GM12891 (cell line): ENCODE measurements around the gene ZNF280A.

Experiments used
- POLR2A ChIP-seq: IDR thresholded peaks from 2 replicates; pipeline ENCODE4 v1.6.1; 2011; ENCODE audit warnings: low read depth, low read length, control low read depth
- TAF1 ChIP-seq: IDR thresholded peaks from 2 replicates; pipeline ENCODE4 v1.6.1; 2011; ENCODE audit warnings: low read depth, low read length, control low read depth

DNA sequence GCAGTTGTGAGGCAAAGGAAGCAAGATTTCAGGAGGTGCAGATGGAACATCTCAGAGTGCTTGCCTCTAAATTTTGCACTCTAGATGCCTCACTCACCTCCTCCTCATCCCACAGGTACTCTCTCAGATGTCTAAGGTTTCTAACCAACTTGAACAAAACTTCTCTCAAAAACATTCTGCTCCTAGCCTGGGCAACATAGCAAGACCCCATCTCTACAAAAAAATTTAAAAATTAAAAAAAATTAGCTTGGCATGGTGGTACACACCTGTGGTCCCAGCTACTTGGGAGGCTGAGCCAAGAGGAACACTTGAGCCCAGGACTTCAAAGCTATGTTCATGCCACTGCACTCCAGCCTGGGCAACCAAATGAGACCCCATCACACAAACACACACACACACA is 4.2 kb downstream of the ZNF280A start:
- no peak for TF ChIP-seq TAF1
- no peak for TF ChIP-seq POLR2A
